Suprapubic skin (tissue), 3 donors: ENCODE measurements around the gene GSC.

ENCODE experiments used
- CTCF ChIP-seq, 2 donors: fragments of 200-600 bp in 1 of 2; fragments of 450-650 bp in 1 of 2; sonication (generic) in 1 of 2; IDR thresholded peaks; one replicate each; pipeline ENCODE4 v1.5.1; 2016 to 2019; ENCODE audit warnings: antibody characterized with exemption in 2 of 2, mild to moderate bottlenecking in 1 of 2, moderate library complexity in 1 of 2
- POLR2A ChIP-seq, 2 donors: fragments of 450-650 bp; IDR thresholded peaks; one replicate each; pipeline ENCODE4 v1.6.1; 2017; ENCODE audit warnings: antibody characterized with exemption in 2 of 2, mild to moderate bottlenecking in 2 of 2, moderate library complexity in 2 of 2

- TF ChIP-seq CTCF (IDR thresholded peaks at IDR 0.05) (no peak), POLR2A (IDR thresholded peaks at IDR 0.05) (no peak)
Measured at GRCh38 chr14:94771158-94771905, 1.4 kb upstream of the GSC start.
